NCI-H1417 treated with DMSO at 0.1 percent for 48 hours (cell line): ENCODE data around the gene TAS2R30.
"Not testable (repeated sequence)": the region's sequence is repeated elsewhere in the genome, so short reads cannot be mapped to it uniquely, and the experiment has no call there.

Experiments used
- DNase-seq: peaks from one replicate; lab custom pipeline; 2025; lab: John Stamatoyannopoulos, UW

The TAS2R30 gene

GRCh38 chr12:11130382-11130781, 4.1 kb downstream of the TAS2R30 start:
- DNase-seq = no peak

GRCh38 chr12:11114130-11114529, 20.3 kb downstream of the TAS2R30 start:
- DNase-seq = not testable (repeated sequence)

GRCh38 chr12:11111213-11111612, 23.2 kb downstream of the TAS2R30 start:
- not testable (repeated sequence) for DNase-seq

GRCh38 chr12:11108862-11109261, 25.6 kb downstream of the TAS2R30 start:
- DNase-seq = no peak

- DNase-seq = no peak
Observed at GRCh38 chr12:11107719-11108118, 26.7 kb downstream of the TAS2R30 start.

- no peak for DNase-seq
Observed at GRCh38 chr12:11106288-11106687, 28.2 kb downstream of the TAS2R30 start.

- DNase-seq = no peak
Observed at GRCh38 chr12:11105546-11105945, 28.9 kb downstream of the TAS2R30 start.

GRCh38 chr12:11094910-11095309, 39.5 kb downstream of the TAS2R30 start:
- DNase-seq = not testable (repeated sequence)

- no peak for DNase-seq
Observed at GRCh38 chr12:11092128-11092527, 42.3 kb downstream of the TAS2R30 start, which contains the start of gene TAS2R43. TSS of gene TAS2R43 (minus strand) at chr12:11092313. CDS start at chr12:11092229, 84 bp downstream.

GRCh38 chr12:11089246-11089645, 45.2 kb downstream of the TAS2R30 start:
- no peak for DNase-seq

- DNase-seq = no peak
Observed at GRCh38 chr12:11085419-11085818, 49.0 kb downstream of the TAS2R30 start.
